ENCODE data around the gene FSTL3.
"Not testable (repeated sequence)": the region's sequence is repeated elsewhere in the genome, so short reads cannot be mapped to it uniquely, and the experiment has no call there.

The FSTL3 gene

DNA sequence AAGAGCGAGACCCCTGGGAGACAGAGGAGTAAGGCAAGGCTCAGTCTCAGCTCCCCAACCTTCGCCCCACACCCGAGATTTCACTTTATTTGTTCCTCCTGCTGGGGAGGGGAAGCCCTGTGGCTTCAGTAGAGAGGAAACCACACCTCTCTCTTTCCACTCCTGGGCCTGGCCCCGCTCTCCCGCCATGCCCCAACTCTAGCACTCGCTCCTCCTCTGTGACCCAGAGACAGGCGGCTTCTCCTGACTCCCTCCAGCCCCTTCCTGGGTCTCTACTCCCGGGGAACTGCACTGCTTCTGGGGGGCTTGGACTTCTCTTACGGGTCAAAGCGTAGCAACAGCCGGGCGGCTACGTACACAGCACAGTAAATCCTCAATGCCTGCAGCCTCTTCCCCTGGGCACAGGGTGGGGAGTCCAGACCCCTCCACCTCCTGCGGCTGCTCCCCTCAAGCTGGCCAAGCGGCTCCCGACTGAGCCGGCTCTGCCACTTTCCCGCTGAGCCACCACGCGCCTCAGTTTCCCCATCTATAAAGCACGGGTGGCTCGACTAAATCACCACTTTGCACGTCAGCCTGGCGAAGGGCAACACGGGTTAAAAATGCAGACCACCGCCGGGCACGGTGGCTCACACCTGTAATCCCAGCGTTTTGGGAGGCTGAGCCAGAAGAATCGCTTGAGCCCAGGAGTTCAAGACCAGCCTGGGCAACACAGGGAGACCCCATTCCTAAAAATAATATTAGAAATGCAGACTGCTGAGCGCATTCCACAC, 14.6 kb upstream of the FSTL3 start:
- peak; percentile 73 to 76 for DNase-seq

DNA sequence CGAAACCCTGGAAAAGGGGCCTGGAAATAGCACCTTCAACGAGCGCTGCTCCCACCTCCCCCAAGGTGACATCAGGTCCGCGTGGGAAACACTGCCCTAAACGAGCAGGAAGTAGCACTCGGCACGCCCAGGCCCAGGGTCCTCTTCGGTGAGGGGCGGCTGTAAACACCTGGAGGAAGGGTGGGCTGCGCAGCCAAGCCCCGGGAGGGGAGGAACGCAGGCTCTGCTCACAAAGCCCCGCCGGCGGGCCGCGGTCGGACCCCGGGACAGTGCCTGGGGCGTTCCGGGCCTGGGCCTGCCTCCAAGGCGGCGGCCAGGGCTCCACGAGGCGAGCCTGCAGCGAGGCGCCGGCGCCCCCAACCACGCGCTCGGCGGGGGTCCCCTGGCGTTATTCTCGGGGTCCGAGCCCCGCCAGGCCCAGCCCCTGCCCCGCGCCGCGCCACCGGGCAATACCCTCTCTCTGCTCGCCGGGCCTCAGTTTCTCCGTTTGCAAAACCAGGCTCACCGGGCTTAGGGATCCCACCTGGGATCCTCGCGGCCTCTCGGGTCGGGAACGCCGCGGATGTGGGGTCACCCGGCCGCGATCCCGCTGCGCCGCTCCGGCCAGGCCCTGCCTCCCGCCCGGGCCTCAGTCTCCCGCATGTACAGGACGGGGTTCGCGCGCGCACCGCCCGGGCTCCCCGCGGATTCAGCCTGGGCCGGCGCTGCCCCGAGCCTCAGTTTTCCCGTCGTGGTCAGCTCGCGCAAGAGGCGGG, 13.8 kb upstream of the FSTL3 start:
- peak; percentile 66 to 73 for DNase-seq

DNA sequence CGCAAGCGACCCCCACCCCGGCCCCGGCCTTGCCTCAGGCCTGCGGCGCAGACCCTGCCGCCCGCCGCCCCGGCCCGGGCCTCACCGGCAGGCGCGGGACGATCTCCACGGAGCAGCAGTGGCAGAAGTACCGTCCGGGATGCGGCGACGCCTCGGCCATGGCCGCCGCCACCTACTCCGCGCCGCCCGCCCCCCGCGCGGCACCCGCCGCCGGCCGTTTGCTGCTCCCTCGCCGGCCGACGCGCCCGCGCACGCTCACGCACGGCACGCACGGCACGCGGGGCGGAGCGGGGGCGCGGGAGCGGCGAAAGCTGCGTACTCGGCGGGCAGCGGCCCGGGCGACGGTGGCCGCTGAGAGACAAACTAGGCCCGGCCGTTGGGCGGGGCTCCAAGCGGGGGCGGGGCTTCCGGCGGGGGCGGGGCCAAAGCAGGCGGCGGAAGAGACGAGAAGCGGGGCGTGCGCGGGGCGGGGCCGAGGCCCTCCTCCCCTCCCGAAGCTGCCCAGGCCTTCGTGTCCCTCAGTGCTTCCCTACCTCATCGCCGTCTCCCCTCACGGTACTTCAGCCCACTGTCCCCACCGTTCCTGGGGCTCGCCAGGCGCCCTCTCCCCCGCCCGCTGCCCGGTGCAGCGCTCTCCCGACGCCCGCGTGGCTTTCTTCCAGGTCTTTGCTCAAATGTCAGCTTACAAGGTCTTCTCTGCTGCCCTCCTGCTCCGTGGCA, 13.1 kb upstream of the FSTL3 start, which contains the start of gene RNF126:
TSS of gene RNF126 (minus strand) at position 253 of the 720 bp plus-strand sequence. CDS start at position 160, 93 bp downstream.
- DNase-seq: peak; percentile 92 to 94

DNA sequence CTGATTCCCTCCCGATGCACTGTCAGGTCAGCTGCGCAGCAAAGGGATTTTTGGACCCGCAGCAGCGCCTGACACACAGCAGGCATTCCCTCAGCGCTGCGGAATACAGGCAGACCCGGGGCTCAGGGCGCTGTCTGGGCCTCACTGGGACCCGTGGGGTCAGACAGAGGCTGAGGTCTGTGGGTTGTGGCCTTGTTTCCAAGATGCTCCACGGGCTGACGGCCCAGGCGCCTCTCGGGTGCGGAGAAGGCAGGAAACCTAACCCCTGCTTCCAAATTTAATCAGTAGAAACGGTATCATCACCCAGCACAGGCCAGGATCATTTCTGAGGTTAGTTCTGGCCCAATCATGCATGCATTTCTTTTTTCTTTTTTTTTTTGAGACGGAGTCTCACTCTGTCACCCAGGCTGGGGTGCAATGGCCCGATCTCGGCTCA, 12.5 kb upstream of the FSTL3 start:
- DNase-seq: no peak

DNA sequence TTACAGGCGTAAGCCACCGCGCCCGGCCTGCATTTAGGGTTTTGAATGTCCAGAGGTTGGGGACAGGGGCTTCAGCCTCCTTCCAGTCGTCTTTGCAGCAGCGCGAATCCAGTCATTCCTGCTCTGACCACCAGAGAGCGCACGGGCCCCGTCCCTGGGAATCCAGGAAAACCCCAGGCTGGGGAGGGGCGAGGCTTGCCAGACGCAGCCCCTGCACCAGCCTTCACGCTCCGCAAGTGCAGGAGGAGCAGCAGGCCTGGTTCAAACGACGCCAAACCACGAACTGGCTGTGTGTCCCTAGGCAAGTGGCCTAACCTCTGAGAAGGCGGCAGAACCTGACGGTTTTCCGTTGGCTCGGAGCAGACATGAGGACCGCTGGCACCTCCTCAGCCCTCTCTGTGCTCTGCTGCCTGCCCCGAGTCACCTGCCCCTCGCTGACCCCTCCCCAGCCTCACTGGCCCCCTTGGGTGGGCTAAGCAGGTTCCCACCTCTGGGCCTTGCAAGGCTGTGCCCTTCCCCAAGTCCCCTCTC, 11.2 kb upstream of the FSTL3 start:
- DNase-seq: peak; percentile 82 to 87

DNA sequence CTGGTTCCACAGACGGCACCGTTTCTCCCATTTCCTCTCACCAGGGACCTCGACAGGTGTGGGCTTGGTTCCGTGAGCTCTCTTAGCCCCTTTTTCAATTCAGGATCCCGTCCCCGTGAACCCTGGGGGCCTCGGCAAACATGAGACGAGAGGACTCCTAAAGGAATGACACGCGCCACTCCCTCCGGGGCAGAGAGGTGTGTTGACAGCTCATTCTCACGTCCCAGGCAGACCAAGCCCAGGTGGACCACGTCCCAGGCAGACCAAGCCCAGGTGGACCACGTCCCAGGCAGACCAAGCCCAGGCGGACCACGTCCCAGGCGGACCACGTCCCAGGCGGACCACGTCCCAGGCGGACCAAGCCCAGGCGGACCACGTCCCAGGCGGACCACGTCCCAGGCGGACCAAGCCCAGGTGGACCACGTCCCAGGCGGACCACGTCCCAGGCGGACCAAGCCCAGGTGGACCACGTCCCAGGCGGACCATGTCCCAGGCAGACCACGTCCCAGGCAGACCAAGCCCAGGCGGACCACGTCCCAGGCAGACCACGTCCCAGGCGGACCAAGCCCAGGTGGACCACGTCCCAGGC, 9.1 kb upstream of the FSTL3 start:
- not testable (repeated sequence) for DNase-seq

DNA sequence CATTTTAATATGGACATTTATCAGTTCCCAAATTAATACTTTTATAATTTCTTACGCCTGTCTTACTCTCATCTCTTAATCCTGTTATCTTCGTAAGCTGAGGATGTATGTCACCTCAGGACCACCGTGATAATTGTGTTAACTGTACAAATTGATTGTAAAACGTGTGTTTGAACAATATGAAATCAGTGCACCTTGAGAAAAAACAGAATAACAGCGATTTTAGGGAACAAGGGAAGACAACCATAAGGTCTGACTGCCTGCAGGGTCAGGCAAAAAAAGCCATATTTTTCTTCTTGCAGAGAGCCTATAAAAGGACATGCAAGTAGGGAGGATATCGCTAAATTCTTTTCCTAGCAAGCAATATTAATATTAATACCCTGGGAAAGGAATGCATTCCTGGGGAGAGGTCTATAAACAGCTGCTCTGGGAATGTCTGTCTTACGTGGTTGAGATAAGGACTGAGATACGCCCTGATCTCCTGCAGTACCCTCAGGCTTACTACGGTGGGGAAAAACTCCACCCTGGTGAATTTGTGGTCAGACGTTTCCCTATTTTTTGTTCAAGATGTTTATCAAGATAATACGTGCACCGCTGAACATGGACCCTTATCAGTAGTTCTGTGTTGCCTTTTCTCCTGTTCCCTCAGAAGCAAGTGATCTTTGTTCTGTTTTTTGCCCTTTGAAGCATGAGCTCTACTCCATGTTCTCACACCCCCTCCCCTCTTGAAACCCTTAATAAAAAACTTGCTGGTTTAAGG, 7.3 kb upstream of the FSTL3 start:
- DNase-seq: not testable (repeated sequence)

DNA sequence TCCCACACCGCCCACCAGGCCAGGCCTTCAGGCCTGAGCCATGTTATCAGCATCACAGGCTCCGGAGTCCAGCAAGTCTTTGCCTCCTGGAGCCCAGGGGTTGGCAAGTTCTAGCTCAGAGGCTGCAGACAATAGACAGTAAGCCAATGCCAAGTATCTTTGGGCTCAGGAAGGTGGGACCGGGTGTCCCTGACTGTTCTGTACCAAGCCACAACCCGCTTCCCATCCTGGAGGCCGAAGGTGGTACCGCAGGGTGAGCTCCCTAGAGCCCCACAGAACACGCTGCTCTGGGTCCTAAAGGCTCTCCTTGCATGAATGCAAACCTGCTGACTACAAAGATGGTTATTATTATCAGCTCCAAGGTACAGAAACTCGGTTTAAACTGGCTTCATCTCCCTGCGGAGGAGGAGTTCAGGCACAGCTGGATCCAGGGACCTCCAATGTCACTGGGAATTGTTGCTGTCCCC, 5.5 kb upstream of the FSTL3 start:
- DNase-seq: no peak

DNA sequence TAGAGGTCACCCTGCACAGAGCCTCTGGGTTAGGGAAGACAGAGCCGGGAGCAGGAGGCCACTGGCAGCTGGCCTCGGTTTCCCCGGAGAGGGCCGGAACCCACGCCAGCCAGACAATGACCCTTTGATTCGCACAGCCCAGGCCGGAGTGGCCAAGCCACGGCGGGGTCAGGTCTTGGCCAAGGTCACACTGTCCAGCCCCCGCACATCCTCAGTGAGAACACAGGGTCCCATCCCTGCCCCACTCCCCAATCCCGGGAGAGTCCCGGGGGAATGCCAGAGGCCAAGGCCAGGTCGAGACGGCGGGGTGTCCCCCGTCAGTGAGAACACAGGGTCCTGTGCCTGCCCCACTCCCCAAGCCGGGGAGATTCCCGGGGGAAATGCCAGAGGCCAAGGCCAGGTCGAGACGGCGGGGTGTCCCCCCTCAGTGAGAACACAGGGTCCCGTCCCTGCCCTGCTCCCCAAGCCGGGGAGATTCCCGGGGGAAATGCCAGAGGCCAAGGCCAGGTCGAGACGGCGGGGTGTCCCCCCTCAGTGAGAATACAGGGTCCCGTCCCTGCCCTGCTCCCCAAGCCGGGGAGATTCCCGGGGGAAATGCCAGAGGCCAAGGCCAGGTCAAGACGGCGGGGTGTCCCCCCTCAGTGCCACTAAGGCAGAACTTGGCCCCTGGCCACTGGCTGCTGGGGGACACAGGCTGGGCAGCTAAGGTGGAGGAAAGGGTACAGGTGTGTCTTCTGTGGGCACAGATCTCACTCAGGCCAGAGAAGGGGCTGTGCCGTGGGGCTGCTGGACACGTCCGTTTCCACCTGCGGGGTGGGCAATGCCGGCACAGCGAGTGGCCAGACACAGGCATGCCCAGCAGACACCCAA, 1.7 kb upstream of the FSTL3 start:
- no peak for DNase-seq

DNA sequence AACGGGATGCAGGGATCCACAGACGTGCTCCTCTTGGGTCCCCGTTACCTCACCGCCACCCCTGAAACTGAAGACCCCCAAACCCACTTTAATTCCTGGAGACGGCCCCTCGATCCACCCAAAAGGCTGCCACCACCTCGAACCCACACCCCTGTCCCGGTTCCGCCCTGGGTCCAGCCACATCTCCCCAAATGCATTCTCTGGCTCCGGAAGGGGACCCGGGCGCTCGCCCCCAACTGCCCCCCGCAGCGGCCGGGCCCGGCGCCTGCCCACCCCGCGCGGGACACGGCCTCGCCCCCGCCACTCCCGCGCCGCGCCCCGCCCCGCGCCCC, 219 bp upstream of the FSTL3 start:
- DNase-seq: no peak

DNA sequence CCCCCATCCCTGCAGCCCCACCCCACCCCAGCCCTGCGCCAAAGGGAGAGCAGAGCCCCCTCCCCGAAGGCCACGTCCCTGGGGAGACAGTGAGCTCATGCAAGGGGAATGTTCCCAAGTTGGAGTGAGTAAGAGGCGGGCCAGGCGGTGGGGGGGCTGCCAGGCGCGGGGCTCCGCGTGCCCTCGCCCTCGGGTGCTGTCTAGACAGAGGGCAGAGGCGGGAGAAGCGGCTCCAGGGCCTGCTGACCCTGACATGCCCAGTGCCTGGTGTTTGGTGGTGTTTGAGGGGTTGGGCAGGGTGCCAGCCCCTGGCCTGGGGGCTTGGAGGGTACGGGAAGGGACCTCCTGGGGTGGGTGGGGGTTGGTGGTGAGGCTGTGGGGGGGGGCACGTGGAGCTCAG, 1.0 kb downstream of the FSTL3 start:
- no peak for DNase-seq

DNA sequence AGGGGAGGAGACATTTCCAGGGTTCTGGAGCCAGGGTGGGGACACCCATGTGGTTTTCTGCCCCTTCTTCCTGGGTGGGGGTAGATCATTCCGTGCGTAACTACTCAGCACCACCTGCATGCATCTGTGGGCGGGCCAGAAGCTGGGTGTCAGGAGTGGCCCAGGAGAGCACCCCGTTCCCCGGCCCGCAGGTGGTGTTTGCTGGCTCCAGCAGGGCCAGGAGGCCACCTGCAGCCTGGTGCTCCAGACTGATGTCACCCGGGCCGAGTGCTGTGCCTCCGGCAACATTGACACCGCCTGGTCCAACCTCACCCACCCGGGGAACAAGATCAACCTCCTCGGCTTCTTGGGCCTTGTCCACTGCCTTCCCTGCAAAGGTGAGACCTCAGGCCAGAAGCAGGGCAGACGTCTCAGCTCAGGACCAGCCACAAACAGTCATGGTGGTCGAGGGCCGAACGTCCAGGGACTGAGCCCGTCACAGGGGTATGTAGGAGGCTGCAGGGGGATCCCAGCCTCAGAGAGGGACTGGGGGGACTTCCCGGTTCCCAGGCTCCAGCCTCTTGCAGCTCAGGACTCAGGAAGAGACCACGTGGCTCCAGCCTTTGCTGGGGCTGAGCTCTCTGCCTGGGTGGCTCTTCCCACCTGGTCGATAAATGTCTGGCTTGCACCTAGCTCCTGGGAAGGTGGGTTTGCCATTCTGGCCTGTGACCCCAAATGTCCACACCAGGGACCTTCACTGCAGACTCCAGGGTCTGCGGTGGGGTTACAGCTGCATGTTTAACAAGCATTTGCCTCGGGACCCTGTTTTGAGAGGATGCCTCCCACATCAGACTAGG, 1.6 kb downstream of the FSTL3 start:
- no peak for DNase-seq

DNA sequence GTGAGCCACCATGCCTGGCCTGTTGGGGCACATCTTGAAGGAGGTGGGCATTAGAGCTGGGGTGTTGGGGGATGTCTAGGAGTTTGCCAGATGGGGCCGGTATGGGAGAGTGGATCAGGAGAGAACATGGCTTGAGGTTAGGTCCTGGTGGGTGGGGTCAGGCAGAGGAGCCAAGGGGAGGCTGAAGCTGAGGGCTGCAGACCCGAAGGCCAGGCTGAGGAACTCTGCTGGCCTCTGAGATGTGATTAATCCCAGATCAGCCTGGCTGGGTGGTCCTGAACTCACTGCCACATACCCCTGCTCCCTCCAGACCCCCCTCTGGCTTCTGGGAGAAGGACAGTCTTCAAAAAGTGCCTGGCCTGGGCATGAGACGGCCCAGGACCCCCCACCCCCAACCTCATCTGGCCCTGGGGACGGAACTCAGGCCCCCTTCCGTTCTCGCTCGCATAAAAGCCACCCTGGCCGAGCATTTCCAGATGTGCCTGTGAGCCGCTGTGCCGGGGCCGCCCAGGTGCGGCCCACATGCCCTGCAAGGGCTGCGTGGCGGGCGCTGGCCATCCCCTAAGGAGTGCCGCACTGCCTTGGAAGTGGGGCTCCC, 2.7 kb downstream of the FSTL3 start:
- DNase-seq: no peak

DNA sequence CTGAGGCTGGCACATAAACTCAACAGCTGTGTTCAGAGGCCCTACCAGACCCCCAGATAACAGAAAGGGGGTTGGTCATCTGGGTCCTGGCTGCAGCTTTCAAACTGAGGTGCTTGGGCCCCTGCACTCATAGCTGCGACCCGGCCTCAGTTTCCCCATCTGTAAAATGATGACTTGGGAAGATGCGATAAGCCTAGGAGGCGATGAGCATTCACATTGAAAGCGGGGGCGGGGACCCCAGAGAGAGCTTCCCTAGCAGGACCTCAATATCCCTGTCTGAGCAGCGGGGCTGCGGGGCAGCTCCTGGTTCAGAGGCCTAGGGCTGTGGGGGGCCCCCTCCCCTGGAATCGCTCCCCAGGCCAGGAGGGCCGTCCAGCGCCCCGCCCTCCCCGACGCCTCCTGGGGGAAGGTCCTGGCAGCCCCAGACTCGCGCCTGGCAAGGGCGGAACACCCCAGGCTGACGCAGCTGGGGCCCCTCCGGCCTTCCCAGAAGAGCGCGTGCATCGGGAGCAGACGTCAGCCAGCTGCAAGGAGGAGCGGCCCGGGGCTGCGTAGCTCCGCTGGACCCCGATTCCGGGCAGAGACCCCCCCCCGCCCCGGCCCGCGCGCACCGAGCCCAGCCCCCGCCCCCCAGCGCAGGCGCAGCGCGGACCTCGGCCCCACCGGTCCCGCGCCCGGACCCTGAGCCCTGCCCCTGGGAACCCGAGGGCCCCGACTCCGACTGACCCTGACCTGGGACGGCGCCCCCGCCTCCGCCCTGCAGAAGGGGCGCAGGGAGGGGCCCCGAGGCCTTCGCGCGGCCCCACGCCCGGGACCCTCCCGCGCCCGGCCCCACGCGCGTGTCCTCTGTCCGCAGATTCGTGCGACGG, 3.5 kb downstream of the FSTL3 start:
- peak; percentile 18 to 55 for DNase-seq

DNA sequence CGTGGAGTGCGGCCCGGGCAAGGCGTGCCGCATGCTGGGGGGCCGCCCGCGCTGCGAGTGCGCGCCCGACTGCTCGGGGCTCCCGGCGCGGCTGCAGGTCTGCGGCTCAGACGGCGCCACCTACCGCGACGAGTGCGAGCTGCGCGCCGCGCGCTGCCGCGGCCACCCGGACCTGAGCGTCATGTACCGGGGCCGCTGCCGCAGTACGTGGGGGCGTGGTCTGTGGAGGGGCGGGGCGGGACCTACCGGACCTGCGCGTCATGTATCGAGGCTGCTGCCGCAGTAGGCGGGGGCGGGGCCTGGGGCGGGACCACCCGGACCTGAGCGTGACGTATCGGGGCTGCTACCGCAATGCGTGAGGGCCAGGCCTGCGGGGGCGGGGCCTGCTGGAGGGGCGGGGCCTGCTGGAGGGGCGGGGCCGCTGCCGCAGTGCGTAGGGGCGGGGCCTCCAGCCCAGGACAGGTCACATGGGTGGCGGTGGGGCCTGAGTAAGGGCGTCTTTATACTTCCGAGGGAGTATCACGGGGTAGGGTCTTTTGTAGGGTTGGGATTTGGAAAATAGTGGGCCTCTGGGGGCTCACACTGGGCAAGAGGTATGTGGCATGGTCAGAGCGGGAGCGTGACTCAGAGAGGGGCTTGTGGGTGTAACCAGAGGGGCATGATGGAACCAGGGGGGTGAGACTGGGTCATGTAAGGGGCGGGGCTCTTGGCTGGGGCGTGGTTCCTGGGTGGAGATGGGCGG, 4.3 kb downstream of the FSTL3 start:
- DNase-seq: peak; percentile 100

DNA sequence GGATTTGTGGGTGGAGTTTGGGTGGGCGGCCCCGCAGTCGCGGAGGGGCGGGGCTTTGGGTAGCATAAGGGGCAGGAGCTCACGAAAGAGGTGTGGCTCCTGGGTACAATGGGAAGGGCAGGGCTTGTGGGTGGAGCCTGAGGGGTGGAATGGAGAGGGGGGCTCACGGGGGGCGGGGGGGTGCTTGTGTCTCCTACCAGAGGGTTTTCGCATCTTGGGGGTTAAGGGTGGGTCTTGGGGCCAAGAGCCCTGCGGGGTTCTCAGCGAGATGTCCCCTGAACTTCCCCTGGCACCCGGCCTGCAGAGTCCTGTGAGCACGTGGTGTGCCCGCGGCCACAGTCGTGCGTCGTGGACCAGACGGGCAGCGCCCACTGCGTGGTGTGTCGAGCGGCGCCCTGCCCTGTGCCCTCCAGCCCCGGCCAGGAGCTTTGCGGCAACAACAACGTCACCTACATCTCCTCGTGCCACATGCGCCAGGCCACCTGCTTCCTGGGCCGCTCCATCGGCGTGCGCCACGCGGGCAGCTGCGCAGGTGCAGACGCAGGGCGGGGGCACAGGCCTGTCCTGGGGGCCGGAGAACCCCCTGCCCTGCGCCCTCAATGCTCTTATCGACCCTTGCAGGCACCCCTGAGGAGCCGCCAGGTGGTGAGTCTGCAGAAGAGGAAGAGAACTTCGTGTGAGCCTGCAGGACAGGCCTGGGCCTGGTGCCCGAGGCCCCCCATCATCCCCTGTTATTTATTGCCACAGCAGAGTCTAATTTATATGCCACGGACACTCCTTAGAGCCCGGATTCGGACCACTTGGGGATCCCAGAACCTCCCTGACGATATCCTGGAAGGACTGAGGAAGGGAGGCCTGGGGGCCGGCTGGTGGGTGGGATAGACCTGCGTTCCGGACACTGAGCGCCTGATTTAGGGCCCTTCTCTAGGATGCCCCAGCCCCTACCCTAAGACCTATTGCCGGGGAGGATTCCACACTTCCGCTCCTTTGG, 5.1 kb downstream of the FSTL3 start:
- peak in 1 of 2 donors; percentile 65 for DNase-seq

Measured in CD4-positive, alpha-beta T cell treated with Interleukin-1 beta for 1 hour (primary cell).